Activated naive CD4-positive, alpha-beta T cell treated with anti-CD3 and anti-CD28 coated beads for 36 hours (primary cell): ENCODE measurements around the gene ZBP1. TPM values are rescaled to one million over a fixed set of nuclear protein-coding genes. Genes with fewer than 3 reads are reported as not detected.

Source experiments
- CTCF ChIA-PET: fragments of 350-600 bp; sonication (Branson Sonifier 250); formaldehyde crosslinking; loops from one replicate; lab custom pipeline; 2021; ENCODE audit warnings: antibody characterized with exemption; lab: Charles Lee
- DNase-seq: peaks from one replicate; pipeline ENCODE4 v3.0.0-alpha.2; 2020
- H3K27ac Mint-ChIP-seq: one replicate; pipeline ENCODE4 v1.8.0; 2021; ENCODE audit warnings: mild to moderate bottlenecking, mixed read lengths
- H3K27me3 Mint-ChIP-seq: one replicate; pipeline ENCODE4 v1.8.0; 2021; ENCODE audit warnings: low read depth, mixed read lengths
- H3K36me3 Mint-ChIP-seq: one replicate; pipeline ENCODE4 v1.8.0; 2021; ENCODE audit warnings: low read depth, mixed read lengths
- H3K4me1 Mint-ChIP-seq: one replicate; pipeline ENCODE4 v1.8.0; 2021; ENCODE audit warnings: low read depth, mixed read lengths
- H3K4me3 Mint-ChIP-seq: one replicate; pipeline ENCODE4 v1.8.0; 2021; ENCODE audit warnings: mild to moderate bottlenecking, moderate library complexity, mixed read lengths
- H3K9me3 Mint-ChIP-seq: one replicate; pipeline ENCODE4 v1.8.0; 2021; ENCODE audit warnings: mixed read lengths
- intact Hi-C: fragments of 100-400 bp; cut with micrococcal nuclease; formaldehyde crosslinking; loops from one replicate; pipeline ENCODE4 v1.15.1; 2023
- total RNA-seq, 2 experiments: library from RNA; stranded (reverse); gene quantifications; one replicate each; pipeline ENCODE4 v1.2.3, GENCODE V29; 2021

The ZBP1 gene
- total RNA-seq, 2 experiments from 2014 or later: 0.14 TPM; not detected in 1

DNA sequence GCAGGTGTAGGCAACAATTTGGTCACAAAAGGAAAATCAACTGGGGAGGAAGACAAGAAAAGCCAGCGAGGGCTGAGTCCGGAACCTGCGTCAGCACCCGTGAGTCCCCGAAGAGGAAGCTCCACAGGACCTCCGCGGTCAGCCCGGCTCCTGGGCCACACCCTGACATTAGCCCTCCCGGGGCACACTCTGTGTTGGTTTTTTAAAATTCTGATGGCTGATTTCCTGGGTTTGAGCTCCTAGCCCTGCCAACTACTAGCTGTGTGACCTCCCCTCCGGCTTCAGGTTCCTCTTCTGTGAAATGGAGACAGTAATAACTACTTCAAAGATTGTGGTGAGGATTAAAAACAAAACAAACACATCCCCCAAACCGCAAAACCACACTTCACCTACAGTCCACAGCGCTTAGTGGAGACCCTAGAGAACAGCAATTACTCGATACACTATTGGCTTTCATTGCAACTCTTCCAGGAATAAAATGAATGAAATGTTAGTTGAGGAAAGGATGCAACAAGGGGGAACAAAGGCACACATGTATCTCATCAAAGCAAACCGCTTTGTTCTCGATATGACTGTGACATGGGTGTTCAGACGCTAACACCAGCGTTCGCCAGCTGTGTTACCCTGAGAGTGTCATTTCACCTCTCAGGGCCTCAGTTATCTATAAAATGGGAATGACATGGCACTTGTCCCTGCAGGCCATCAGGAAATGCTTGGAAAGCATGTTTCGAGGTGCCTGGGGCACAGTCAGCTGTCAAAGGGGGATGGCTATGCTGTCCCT is 985 bp downstream of the ZBP1 start:
- intact Hi-C loops: loop anchor here (1.0 to 10.0 kb wide), 10 partner anchors 9 to 1204 kb away; partner anchors contain the start of genes CASS4, PMEPA1 and STX16
- CTCF ChIA-PET: interaction anchor here (1.1 to 4.6 kb wide), 6 partner anchors 9 to 108 kb away, joined by 3 to 32 read pairs (median 6); no protein-coding TSS in a partner anchor

DNA sequence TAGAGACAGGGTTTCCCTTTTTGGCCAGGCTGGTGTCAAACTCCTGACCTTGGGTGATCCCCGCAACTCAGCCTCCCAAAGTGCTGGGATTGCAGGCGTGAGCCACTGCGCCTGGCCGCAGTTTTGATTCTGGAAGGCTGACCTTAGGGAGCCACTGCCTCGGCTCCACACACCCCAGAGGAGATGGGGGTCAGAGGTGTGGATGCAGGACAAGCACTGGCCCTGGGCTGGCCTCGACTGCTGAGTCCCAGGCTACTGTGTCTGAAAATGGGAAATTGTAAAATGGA is 1.5 kb downstream of the ZBP1 start:
- H3K36me3 Mint-ChIP-seq: peaks cover 5% of the 10 kb centered on the region
- CTCF ChIA-PET: interaction anchor here (1.1 to 4.6 kb wide), 4 partner anchors 10 to 22 kb away, joined by 5 to 32 read pairs (median 7); no protein-coding TSS in a partner anchor
- no peaks in the 10 kb centered on the region for H3K27me3 Mint-ChIP-seq
- peaks cover 67% of the 10 kb centered on the region for H3K4me1 Mint-ChIP-seq
- intact Hi-C loops: loop anchor here (1.0 to 10.0 kb wide), 10 partner anchors 10 to 1204 kb away; partner anchors contain the start of genes CASS4, PMEPA1 and STX16
- H3K9me3 Mint-ChIP-seq: no peaks in the 10 kb centered on the region
- DNase-seq: no peak
- peak overlapping the region; percentile 63 for H3K4me3 Mint-ChIP-seq
- H3K27ac Mint-ChIP-seq: peak overlapping the region; percentile 91

More for the DNA sequence above, 985 bp downstream of the ZBP1 start:
- Mint-ChIP-seq H3K36me3 (peaks cover 6% of the 10 kb centered on the region), H3K4me1 (peaks cover 67% of the 10 kb centered on the region), H3K9me3 (no peaks in the 10 kb centered on the region), H3K27me3 (no peaks in the 10 kb centered on the region), H3K27ac (peak overlapping the region; percentile 91), H3K4me3 (peak overlapping the region; percentile 63)
- DNase-seq: peak; percentile 89

DNA sequence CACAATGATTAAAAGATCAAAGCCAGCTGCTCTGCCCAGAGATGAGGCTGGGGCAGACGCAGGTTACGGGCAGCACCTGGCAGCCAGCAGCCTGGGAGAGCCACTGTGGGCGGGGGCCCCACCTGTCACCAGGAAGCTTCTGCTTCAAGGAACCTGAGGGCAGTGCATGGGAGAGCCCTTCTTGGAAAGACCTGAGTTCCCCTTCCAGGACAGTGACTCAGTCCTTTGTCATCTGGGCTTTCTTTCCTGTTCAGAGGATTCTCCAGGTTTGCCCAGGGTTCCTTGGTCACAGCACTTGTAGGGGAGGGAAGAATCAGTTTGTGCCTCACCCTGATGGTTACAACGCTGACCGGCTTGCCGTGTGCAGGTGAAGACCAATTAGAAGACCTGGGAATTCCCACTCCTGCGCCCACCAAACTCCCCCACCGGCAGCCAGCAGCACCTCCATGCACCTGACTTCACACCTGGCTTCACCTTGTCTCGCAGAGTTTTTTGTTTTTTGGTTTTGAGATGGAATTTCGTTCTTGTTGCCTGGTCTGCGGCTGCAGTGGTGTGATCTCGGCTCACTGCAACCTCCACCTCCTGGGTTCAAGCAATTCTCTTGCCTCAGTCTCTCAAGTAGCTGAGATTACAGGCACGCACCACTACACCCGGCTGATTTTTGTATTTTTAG is 2.0 kb downstream of the ZBP1 start:
- DNase-seq: peak; percentile 76
- intact Hi-C loops: loop anchor here (2.0 to 10.0 kb wide), 5 partner anchors 17 to 1203 kb away; partner anchors contain the start of genes CASS4 and STX16
- Mint-ChIP-seq H3K27me3 (no peaks in the 10 kb centered on the region), H3K4me1 (peaks cover 65% of the 10 kb centered on the region), H3K36me3 (peaks cover 6% of the 10 kb centered on the region), H3K27ac (peak overlapping the region; percentile 91), H3K9me3 (no peaks in the 10 kb centered on the region), H3K4me3 (peak overlapping the region; percentile 63)
- CTCF ChIA-PET: interaction anchor here (0.6 to 2.2 kb wide), 5 partner anchors 16 to 120 kb away, joined by 3 to 7 read pairs (median 5); no protein-coding TSS in a partner anchor

DNA sequence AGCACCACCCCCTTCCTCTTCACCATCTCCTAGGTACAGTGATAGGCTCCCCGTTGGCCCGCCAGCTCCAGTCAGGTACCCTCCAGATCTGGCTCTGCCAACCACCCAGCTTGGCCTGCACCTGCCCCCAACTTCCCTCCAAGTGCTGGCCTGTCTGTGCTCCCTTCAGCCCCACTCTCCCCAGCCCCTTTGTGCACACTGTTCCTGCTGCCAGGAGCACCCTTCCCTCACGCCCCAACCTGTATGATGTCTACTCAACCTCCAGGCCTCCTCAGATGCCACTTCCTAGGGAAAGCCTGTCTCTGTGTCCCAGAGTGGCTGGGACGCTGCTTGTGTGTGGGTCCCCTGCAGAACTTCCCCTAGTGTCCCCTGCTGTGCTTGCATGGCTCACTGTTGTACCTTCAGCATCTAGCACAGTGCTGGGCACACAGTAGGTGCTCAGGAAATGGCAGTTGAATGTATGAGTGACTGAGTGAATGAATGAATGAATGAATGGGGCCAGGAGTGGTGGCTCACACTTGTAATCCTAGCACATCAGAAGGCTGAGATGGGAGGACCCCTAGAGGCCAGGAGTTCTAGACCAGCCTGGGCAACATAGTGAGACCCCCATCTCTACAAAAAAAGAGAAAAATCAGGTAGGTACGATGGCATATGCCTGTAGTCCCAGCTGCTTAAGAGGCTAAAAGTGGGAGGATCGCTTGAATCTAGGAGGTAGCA is 3.0 kb downstream of the ZBP1 start:
- Mint-ChIP-seq H3K27ac (no peak overlapping the region), H3K9me3 (no peaks in the 10 kb centered on the region), H3K36me3 (peaks cover 6% of the 10 kb centered on the region), H3K4me1 (peaks cover 55% of the 10 kb centered on the region), H3K27me3 (no peaks in the 10 kb centered on the region), H3K4me3 (no peak overlapping the region)
- no peak for DNase-seq
- CTCF ChIA-PET: interaction anchor here (0.8 to 1.3 kb wide), 2 partner anchors 21 to 109 kb away, joined by 3 to 7 read pairs; no protein-coding TSS in a partner anchor
- intact Hi-C loops: loop anchor here (5.0 to 10.0 kb wide), 2 partner anchors 1035 to 1202 kb away; partner anchors contain the start of genes CASS4 and STX16

DNA sequence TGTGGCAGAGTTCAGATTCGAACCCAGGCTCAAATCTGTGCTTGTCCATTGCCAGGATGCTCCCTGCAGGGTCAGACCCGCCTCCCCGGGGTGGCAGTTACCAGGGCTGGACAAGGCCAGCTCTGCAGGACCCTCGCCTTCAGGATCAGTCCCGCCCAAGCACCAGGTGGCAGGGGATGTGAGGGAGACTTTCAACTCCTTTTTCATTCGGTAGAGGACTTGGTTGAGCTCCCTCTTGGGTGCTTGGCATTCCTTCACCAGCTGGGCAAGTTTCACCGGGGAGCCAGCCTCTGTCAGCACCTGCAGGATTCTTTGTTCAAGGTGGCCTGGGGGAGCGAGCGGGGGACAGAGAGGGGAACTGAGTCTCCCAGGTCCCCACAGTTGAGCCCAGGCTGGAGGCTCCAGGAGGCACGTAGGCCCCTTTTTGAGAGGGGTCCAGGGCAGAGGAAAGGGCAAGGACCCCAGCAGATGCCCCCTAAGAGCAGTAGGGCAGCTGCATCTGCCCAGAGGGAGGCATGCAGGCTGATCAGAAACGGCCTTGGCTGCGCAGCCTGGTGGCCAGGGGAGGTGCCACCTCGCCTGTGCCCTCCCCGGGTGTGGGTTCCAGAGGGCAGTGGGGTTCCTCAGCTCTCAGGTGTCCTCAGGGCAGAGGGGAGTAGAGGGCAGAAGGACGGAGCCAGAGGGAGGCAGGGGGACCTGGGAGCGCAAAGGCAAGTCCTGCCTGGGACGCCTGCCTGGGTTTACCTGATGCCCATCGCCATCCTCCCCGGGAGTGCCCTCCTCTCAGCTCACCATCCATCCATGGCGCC is 3.9 kb downstream of the ZBP1 start:
- peaks cover 6% of the 10 kb centered on the region for H3K36me3 Mint-ChIP-seq
- intact Hi-C loops: loop anchor here (5.0 to 10.0 kb wide), 2 partner anchors 1036 to 1202 kb away; partner anchors contain the start of genes CASS4 and STX16
- no peak overlapping the region for H3K27ac Mint-ChIP-seq
- H3K4me3 Mint-ChIP-seq: no peak overlapping the region
- no peaks in the 10 kb centered on the region for H3K27me3 Mint-ChIP-seq
- CTCF ChIA-PET: interaction anchor here (1.1 kb wide), 1 partner anchor 20 kb away, joined by 5 read pairs; no protein-coding TSS in a partner anchor
- H3K4me1 Mint-ChIP-seq: peaks cover 46% of the 10 kb centered on the region
- no peak for DNase-seq
- H3K9me3 Mint-ChIP-seq: no peaks in the 10 kb centered on the region

DNA sequence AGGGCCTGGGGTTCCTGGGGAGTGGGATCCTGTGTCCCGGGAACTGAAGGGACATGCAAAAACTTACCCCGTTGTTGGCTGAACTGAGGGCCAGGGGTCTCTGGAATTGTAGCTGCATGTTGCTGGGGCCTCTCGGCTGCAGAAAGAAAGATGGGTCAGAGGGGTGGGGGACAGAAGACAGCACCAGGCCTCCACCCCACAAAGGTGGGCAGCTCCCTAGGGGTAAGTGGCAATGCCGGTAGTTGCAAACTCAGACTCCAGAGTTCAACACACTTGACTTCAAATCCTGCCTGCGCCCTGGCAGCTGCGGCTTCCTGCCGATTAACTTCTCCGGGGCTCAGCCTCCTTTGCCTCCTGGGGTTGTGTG is 4.8 kb downstream of the ZBP1 start:
- no peak overlapping the region for H3K4me3 Mint-ChIP-seq
- peaks cover 7% of the 10 kb centered on the region for H3K36me3 Mint-ChIP-seq
- no peak for DNase-seq
- peaks cover 37% of the 10 kb centered on the region for H3K4me1 Mint-ChIP-seq
- CTCF ChIA-PET: no interaction called here
- H3K27me3 Mint-ChIP-seq: no peaks in the 10 kb centered on the region
- H3K27ac Mint-ChIP-seq: no peak overlapping the region
- H3K9me3 Mint-ChIP-seq: no peaks in the 10 kb centered on the region
- intact Hi-C loops: loop anchor here (5.0 to 10.0 kb wide), 2 partner anchors 1037 to 1201 kb away; partner anchors contain the start of genes CASS4 and STX16

DNA sequence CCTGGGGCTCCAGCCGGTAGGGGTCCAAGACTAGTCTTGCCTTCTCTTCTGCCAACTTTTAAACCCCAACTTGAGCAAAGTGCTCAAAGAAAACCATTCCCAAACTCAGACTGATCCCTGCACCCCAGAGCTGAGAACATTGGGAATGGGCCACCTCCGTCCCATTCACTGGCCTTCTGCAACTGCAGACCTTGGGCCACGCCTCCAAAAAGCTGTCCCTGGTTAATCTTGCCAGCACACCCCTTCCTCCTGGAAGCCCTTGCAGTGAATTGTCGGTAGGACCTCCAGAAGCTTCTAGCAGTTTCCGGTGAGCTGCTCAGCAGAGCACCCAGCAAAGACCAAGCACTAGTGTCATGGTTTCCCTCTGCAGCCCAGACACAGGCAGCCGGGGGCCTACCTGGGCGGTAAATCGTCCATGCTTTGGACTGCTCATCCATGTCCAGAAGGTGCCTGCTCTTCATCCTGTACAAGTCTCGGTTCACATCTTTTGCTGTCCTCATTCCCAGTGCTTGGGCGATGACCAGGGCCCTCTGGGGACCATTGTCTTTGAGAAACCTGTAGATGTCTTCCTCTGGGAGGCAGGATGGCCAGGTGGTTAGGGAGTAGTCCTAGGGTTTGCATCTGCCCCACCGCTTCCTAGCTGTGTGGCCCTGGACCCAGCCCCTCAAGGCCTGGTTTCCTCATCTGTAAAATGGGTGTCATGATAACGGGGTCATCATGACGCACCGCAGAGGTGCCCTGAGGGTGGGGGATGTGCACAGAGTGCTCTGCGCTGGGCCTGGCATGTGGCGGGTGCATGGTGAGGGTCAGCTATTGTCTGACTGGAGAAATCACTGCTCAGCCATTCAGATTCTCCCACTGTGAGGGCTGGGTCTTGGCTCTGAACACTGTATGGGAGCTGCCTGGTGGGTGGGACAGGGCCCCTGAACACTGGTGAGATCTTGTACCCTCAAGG is 5.5 kb downstream of the ZBP1 start:
- intact Hi-C loops: loop anchor here (5.0 to 10.0 kb wide), 2 partner anchors 1038 to 1200 kb away; partner anchors contain the start of genes CASS4 and STX16
- CTCF ChIA-PET: interaction anchor here (1.2 kb wide), 1 partner anchor 7 kb away, joined by 4 read pairs; no protein-coding TSS in a partner anchor
- Mint-ChIP-seq H3K4me3 (no peak overlapping the region), H3K27me3 (no peaks in the 10 kb centered on the region), H3K4me1 (peaks cover 31% of the 10 kb centered on the region), H3K9me3 (no peaks in the 10 kb centered on the region), H3K36me3 (peaks cover 7% of the 10 kb centered on the region), H3K27ac (no peak overlapping the region)
- DNase-seq: no peak

DNA sequence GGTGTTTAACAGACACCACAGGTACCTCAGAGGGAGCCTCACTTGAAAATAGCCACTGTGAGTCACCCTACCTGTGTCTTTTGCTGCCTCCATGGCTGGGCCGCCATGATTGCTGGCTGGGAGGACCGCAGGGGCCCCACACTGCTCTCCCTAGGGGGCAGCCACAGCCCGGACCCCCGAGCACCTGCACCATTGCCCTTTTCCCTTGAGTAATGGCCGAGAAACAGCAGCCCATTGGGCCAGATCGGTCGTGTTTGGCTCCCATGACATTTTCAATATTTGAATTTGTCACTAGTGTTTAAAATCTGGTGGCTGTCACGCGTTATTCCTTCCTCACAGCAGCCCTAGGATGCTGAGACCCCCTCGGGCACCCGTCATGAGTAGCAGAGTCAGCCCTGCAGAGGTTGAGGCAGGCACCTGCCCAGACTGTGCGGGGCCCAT is 6.7 kb downstream of the ZBP1 start:
- H3K27me3 Mint-ChIP-seq: no peaks in the 10 kb centered on the region
- no peak overlapping the region for H3K27ac Mint-ChIP-seq

DNA sequence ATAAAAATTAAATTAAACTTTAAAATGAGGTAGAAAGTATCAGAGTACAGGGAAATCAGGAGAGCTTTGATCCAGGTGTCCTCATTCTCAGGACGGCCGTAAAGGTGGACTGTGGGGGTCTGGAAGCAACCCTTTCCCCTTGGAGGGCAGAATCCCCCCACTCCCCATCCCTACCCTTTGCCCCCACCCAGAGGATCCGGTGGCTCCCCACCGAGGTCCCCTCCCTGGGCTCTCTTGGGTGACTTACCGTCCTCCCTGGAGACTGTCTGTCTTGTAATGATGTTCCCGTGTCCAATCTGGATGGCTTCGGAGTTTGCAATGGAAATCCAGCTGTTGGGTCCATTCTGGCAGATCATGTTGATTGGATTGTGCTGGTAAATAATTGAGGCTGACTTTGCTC is 7.3 kb downstream of the ZBP1 start:
- H3K4me3 Mint-ChIP-seq: no peak overlapping the region
- H3K9me3 Mint-ChIP-seq: no peaks in the 10 kb centered on the region
- H3K4me1 Mint-ChIP-seq: peaks cover 12% of the 10 kb centered on the region
- CTCF ChIA-PET: no interaction called here
- no peak for DNase-seq
- intact Hi-C loops: loop anchor here (10.0 kb wide), 1 partner anchor 1198 kb away; the partner anchor contains the start of gene CASS4
- no peak overlapping the region for H3K27ac Mint-ChIP-seq
- H3K36me3 Mint-ChIP-seq: peaks cover 8% of the 10 kb centered on the region
- H3K27me3 Mint-ChIP-seq: no peaks in the 10 kb centered on the region

More for the DNA sequence above, 6.7 kb downstream of the ZBP1 start:
- peaks cover 18% of the 10 kb centered on the region for H3K4me1 Mint-ChIP-seq
- H3K4me3 Mint-ChIP-seq: no peak overlapping the region
- H3K36me3 Mint-ChIP-seq: peaks cover 7% of the 10 kb centered on the region
- DNase-seq: no peak
- no peaks in the 10 kb centered on the region for H3K9me3 Mint-ChIP-seq
- CTCF ChIA-PET: interaction anchor here (1.2 kb wide), 1 partner anchor 8 kb away, joined by 4 read pairs; no protein-coding TSS in a partner anchor
- intact Hi-C loops: loop anchor here (10.0 kb wide), 1 partner anchor 1199 kb away; the partner anchor contains the start of gene CASS4

DNA sequence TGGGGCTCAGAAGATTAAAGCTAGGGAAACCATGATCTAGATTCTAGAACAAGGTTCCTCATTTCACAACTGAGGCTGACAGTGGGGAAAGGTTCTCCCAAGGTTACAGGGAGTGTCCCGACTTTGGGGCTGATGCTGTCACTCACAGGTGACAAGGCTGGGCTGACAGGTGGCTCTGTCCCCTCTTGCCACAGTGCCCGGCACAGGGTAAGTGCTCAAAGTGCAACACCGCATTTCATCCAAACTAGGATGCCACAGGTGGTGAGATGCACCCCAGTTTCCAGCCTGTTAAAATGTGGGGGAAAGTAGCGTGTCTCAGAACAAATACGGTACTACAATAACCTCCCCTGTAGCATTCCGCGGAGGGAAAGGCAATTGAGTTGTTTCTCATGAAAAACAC is 7.8 kb downstream of the ZBP1 start:
- no peak for DNase-seq
- Mint-ChIP-seq H3K27me3 (no peaks in the 10 kb centered on the region), H3K4me1 (peaks cover 7% of the 10 kb centered on the region), H3K36me3 (peaks cover 11% of the 10 kb centered on the region), H3K4me3 (no peak overlapping the region), H3K27ac (no peak overlapping the region), H3K9me3 (no peaks in the 10 kb centered on the region)
- intact Hi-C loops: loop anchor here (10.0 kb wide), 1 partner anchor 1198 kb away; the partner anchor contains the start of gene CASS4
- CTCF ChIA-PET: interaction anchor here (1.3 kb wide), 1 partner anchor 474 kb away, joined by 3 read pairs; no protein-coding TSS in a partner anchor
